HG02678 (cell line): ENCODE data around the gene MOSMO.
A peak's percentile ranks its signal among the peaks of the same experiment; 100 is the strongest.
"Not testable (repeated sequence)": the region's sequence is repeated elsewhere in the genome, so short reads cannot be mapped to it uniquely, and the experiment has no call there.

Experiments
- ATAC-seq: cut with Tn5 transposase; IDR thresholded peaks from one replicate; pipeline ENCODE4 v1.9.1; 2021; ENCODE audit warnings: mild to moderate bottlenecking, moderate library complexity; ENCODE audit not compliant: unreplicated experiment

MOSMO gene

GRCh38 chr16:22002047-22002446, 5.9 kb upstream of the MOSMO start:
- not testable (repeated sequence) for ATAC-seq

GRCh38 chr16:22003195-22003594, 4.7 kb upstream of the MOSMO start:
- no peak for ATAC-seq

- no peak for ATAC-seq
Measured at GRCh38 chr16:22004341-22004740, 3.6 kb upstream of the MOSMO start.

GRCh38 chr16:22005746-22006145, 2.2 kb upstream of the MOSMO start:
- ATAC-seq: no peak

GRCh38 chr16:22006636-22007035, 1.3 kb upstream of the MOSMO start:
- ATAC-seq: no peak

GRCh38 chr16:22007159-22007508, 777 bp upstream of the MOSMO start:
- ATAC-seq: no peak

- peak; percentile 23 for ATAC-seq
Measured at GRCh38 chr16:22008215-22009059, 526 bp downstream of the MOSMO start.

- ATAC-seq: no peak
Measured at GRCh38 chr16:22010902-22011301, 3.0 kb downstream of the MOSMO start.

GRCh38 chr16:22012241-22012640, 4.3 kb downstream of the MOSMO start:
- ATAC-seq: no peak

- no peak for ATAC-seq
Measured at GRCh38 chr16:22013486-22013885, 5.6 kb downstream of the MOSMO start.

- ATAC-seq: peak; percentile 58
Measured at GRCh38 chr16:22014271-22014873, 6.5 kb downstream of the MOSMO start.

- no peak for ATAC-seq
Measured at GRCh38 chr16:22016927-22017326, 9.0 kb downstream of the MOSMO start.

- no peak for ATAC-seq
Measured at GRCh38 chr16:22018559-22018958, 10.6 kb downstream of the MOSMO start.

GRCh38 chr16:22022151-22022550, 14.2 kb downstream of the MOSMO start:
- no peak for ATAC-seq

- ATAC-seq: no peak
Measured at GRCh38 chr16:22023505-22023904, 15.6 kb downstream of the MOSMO start.

GRCh38 chr16:22024785-22025184, 16.9 kb downstream of the MOSMO start:
- not testable (repeated sequence) for ATAC-seq

- ATAC-seq: no peak
Measured at GRCh38 chr16:22027633-22028032, 19.7 kb downstream of the MOSMO start.

GRCh38 chr16:22029632-22030031, 21.7 kb downstream of the MOSMO start:
- ATAC-seq: no peak

GRCh38 chr16:22030087-22030812, 22.3 kb downstream of the MOSMO start:
- no peak for ATAC-seq

GRCh38 chr16:22031483-22032083, 23.7 kb downstream of the MOSMO start:
- no peak for ATAC-seq

GRCh38 chr16:22034503-22034902, 26.6 kb downstream of the MOSMO start:
- no peak for ATAC-seq
